GM19328 (cell line): Measurements from ENCODE around the gene ANKS1B.

Experiments used
- ATAC-seq: cut with Tn5 transposase; IDR thresholded peaks from one replicate; pipeline ENCODE4 v1.9.1; 2021; ENCODE audit warnings: mild to moderate bottlenecking, moderate library complexity; ENCODE audit not compliant: unreplicated experiment

The ANKS1B gene

DNA sequence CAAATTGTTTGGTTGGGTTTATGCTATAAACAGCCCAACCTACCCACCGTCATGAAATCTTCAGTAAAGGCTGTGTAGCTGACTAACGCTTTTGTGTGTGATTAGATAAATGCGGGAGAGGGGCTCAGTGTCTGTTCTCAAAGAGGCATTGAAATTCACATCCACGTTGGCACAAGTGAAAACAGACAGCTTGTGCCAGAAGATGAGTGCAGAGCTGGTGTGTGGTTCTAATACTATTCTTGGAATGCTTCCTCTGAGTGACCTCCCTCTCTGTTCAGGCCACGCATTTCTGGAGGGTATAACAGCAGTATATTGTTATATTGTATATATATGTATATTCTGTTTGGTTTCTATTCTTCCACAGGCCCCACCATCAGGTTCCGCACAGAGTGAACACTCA lies 1075.9 kb downstream of the ANKS1B start:
- no peak for ATAC-seq

DNA sequence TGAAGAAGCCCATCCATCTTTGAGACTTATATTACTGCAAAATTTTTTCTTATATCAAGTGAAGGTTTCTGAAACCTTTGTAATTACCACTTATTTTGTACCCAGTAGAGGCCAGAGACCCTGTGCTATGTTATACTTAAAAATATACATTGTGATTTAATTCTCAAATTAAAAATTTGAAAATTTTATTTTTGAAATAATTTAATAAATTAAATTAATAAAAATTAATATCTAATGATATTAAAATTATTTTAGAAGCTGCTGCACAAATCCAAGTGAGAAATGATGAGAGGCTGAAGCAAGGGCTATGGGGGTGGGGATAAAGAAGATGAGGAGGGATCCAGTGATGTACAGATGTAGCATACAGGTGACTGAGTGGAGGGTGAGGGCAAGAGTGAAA lies 1080.9 kb downstream of the ANKS1B start:
- ATAC-seq = no peak

DNA sequence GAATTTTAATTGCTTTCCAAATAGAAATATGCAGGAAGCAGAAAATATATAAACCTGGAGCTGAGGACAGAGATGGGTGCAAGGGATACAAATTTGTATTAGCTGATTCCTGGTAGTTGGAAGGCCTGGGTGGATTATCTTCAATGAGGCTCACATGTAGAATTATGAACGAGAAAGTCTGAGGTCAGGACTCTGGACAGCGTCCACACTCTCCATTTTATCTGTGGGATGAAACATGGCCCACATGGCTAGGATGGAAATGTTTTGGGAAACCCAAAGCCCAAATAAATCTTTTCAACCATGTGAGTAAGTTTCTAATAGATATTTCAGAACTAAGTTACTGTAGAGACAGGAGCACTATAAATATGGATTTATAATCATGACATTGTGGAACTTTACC lies 1083.5 kb downstream of the ANKS1B start:
- no peak for ATAC-seq

DNA sequence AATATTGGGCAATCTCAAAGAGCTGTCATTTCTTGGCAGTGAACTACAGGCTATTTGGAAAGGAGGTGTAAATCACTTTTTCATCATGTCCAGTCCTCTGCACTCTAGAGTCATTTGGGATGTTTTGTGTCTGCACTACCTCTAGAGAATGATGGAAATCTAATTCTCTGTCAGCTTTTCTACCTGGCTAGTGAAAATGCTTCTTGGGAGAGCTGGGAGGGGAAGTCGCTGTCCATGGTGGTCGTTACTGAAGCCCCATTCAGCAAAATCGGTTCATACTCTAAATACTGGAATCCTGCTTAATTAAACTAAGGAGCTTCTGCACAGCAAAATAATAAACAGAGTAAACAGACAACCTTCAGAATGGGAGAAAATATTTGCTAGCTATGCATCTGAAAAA lies 1087.8 kb downstream of the ANKS1B start:
- no peak for ATAC-seq

DNA sequence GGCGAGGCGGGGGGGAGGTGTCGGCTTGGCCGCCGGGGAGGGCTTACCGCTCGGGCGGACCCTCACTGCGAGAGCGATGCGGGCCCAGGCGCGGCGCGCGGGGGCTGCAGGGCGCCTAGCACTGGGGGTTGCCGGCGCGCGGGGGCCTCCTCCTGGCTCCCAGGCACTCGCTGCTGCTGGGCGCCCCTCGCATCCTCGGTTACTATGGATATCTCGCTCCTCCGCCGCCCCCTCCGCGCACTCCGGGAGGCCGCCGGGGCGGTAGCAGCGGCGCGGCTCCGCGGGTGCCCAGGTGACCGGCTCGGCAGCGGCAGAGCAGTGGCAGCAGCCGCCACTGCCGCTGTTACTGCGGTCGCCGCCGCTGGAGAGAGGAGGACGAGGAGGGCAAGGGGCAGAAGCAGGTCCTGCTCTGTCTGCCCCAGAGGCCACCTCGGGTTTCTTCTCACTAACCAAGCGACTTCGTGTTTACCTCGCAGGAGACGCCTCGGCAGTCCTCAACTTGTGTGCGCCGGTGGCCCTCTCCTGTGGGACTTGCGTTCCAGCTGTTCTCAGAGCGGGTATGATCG lies 1089.6 kb downstream of the ANKS1B start:
- no peak for ATAC-seq

DNA sequence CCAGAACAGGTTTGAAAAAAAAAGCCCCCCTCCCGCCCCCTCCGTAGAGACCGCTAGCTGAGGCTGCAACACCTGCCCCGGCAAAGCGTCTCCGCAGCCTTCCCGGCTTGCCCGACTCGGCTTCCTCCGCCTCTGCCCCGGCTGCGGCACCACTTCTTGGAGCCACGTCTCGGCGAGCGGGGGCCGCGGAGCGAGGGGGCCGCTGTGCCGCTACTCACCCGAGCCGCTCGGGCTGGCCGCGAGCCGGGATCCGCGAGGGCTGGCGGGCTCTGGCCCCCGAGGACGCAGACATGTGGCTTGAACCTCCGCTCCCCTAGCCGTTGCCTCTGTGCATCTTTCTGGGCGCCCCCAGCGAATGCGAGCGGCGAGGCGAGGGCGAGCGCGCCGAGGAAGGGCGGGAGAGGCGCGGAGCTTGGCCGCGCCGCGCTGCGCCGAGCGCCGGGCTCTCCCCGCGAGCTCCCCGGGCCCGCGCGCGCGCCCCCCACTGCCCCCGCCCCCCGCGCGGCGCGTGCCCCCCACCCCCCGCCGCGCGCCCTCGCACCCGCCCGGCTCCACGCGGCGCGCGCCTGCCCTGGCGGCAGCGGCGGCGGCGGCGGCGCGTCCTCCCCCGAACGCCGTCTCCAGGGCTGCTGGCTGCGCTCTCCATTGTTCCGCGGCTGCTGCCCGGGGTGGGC lies 1090.2 kb downstream of the ANKS1B start:
- ATAC-seq = no peak

DNA sequence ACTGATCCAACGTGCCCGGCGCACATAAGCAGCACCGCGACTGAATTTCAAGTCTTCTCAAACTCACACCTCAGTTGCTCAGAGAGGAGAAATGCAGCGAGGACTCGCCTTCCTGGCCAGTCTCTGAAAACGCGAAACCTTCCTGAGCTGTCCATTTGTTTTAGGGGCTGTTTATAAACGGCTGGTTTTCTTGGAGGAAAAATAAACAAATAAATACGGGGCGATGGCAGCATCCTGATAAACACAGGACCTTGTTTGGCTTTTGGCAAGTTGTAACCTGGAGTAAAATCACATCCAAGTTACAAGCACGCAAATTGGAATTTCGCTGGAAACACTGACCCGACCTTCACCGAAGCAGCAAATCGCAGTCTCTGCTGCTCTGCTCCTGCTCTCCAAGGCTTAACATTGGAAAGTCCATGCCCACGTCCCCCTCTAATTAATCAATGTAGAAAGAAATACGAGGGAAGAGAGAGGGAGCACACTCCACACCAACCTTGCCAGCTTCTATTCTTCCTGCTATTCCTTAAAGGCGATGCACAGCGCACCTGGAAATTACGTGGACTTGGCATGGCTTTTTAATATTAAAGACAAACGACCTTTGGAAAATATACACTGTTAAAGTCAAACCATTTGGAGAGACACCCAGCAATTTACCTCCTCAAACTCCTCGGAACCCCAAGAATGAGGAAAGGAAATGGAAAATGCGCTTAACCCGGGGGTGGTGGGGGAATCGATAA lies 1090.9 kb downstream of the ANKS1B start:
- no peak for ATAC-seq

DNA sequence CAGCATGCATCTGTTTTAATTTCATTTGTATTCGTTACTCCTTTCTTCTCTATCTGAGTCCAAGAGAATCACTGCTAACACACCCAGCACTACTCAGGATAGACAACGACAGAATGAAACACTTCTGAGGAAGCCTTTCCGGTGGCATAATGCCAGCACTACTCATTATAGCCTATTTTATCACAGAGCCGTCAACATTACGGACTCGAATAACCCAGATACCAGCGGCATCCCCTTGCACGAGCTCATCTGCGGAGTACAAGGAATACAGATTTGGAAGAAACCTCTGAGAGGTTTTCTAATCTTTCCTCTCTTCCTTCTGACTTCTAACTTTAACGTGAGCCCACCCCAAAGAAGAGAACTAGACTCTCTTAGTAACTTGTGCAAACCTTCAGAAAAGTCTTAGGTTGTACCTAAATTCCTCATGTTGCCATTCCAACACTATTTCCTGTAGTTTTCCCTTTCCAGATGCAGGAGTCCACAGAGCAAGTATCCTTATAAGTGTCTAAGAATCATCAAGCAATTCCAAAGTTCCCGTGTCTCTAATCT lies 1091.5 kb downstream of the ANKS1B start:
- no peak for ATAC-seq

DNA sequence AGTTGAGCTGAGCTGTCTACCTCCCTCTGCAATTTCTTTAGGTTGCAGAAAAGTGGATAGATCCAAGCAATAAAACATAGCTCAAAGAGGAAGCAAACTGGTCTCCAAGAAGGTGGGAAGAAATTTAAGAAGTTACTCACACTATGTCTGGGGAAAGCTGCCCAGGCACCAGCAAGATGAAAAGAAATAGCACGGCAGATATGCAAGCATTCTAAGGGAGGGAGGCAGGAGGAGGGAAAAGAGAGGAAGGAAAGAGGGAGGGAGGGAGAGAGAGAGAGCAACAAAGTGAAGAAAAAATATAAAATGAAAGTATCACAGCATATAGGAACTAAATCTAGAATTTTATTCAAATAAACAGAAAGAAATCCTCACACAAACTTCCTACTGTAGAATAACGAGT lies 1099.0 kb downstream of the ANKS1B start:
- ATAC-seq = no peak

DNA sequence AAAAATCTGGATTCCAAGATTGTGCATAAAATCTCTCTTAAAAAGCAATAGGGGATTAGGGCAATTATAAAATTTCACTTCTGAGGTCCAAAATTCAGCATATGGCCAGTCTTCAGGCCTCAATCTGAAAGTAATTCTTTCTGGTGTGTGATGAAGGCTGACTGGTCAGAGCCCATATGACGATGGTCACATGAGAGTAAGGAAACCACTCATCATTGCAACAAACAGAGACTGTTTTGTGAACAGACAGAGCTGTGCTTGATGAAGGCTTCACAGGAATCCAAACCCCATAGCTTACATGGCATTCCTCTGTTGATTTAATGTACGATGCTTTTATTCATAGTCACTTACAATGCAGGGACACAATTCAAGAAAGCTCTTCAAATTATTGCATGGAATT lies 1101.5 kb downstream of the ANKS1B start:
- no peak for ATAC-seq

DNA sequence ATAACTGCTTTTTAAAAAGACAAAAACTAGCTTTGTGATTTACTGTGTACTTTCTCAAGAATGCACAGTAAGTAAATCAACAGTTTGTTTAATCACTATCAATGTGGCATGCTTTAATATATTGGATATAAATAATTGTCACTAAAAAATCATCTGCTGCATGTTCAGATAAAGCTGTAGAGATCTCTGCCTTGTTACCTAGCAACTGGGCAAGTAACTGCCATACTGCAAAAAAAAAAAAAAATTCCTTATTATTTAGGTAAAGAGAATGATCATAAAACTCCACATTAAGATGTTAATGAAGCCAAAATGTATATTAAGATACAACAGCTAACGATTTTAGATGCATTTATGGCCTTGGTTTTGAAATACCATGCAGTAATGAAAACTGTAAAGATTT lies 1102.2 kb downstream of the ANKS1B start:
- ATAC-seq = no peak

DNA sequence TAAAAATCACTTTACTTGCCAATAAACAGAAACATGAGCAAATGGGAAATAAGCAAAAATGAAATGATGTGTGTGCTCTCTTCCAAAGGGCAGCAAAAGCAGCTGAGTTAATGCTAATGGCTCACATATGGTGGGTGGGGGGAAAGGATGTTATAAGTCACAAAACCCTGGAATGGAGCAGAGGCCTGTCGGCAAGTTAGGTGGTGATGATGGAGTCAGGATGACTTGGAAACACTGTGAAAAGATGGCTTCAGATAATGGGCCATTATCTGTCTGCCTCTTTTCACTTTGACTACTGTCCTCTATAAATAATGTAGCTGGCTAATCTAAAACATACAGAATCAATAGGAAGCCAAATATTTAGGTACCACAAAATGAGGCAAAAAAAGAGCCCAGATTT lies 1111.0 kb downstream of the ANKS1B start:
- no peak for ATAC-seq

DNA sequence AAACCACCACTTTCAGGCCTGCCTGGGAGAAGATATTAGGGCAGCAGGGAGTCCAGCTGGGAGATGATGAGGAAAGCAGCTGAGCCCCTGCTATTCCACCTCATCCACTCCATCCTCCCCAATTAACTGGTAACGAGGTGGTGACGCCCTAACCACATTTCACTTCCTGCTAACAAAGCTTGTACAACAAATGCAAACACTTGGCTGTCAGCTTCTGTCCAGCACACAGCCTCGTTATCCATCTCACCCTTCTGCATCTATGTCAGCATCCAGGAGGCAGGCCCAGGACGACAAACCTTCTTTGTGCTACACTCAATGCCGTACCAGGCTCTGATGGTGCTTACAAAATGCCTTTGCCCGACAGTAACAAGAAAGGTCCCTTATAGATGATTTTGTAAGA lies 1114.2 kb downstream of the ANKS1B start:
- no peak for ATAC-seq

DNA sequence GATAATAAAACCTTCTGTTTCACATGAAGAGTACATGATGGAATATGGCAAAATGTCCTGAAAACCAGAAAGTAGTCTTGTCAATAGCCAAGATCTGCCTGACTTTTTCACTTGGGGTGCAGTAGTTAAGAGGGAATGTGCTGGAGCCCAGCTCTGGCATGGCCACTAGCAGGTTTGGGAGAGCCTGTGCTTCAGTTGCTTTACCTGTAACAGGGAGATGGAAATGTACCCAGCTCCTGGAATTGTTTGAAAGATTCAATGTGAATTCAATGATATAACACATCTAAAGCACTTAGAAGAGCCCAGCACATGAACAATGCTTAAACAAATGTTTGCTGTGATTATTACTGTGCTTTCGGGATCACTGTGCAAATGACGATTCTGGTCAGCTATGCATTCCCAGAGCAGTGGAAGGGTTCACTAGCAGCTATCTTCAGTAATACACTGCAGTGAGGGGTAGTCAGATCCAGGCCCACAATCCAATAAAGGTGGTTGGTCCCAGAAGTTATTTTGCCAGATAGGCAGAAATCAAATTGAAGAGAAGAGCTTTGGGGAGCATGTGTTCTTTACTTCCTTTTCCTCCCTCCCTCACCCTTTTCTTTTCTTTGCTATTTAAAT lies 1114.7 kb downstream of the ANKS1B start:
- no peak for ATAC-seq

DNA sequence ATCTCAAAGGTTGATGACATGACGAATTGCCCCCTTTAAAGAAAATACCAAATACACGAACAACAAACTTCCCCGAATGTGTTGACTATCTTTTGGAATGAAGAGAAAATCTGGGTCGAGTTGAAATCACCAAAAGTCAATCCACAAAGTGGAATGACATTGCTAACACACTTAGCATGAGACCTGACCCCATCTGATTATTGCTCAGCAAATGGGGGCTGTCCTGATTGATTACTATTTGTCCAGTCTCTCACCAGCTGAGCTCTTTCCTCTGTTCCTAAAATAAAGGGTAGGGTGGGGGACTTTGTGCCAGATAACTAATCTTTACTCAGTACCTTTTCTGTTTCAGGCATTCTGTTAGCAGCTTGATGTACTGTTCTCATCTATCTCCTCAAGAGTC lies 1116.2 kb downstream of the ANKS1B start:
- no peak for ATAC-seq

DNA sequence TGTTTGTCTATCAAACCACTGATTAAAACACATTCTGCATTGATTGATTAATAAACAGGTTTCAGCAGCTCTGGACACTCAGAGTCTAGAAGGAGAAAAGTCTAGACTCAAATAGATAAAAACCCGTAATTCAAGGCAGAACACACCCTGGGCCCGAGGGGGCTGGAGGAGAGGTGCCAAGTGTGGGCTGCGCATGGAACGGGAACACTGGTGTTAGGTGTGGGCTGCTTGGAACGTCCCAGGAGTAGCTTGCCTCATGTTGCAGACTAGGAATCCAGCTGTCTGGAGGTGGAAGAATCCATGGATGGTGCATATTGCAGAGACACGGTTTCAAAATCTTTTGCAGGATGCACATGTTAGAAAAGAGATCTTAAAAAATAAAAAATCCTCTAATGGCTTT lies 1116.7 kb downstream of the ANKS1B start:
- no peak for ATAC-seq

DNA sequence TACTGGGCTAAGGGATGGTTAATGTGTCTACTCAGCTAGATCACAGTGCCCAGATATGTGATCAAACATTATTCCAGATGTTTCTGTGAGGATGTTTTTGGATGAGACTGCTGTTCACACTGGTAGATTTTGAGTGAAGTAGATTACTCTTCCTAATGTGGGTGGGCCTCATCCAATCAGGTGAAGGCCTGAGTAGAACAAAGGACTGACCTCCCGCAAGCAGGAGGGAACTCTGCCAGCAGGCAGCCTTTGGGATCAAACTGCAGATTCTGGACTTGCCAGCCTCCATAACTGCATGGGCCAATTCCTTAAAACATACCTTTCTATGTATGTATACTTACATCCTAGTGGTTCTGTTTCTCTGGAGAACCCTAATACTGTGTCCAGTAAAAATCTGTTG lies 1120.4 kb downstream of the ANKS1B start:
- no peak for ATAC-seq

DNA sequence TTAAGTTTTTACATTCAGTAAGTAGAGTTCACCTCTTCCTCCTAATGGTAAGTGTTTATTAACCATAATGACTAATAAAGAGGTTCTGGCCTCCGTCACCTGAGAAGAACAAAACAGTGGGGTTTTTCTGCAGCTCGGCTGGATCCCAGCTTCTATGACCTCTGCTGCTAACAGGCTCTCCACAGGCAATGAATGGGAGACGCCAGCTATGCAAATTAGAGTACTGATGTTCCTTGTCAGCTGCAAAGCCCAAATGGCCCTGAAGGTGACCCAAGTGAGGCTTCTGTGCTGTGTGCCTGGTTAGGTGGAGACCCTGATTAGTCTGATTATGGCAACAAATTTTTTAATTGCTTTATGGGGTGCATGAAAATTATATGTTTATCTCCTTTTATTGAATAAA lies 1121.6 kb downstream of the ANKS1B start:
- no peak for ATAC-seq

DNA sequence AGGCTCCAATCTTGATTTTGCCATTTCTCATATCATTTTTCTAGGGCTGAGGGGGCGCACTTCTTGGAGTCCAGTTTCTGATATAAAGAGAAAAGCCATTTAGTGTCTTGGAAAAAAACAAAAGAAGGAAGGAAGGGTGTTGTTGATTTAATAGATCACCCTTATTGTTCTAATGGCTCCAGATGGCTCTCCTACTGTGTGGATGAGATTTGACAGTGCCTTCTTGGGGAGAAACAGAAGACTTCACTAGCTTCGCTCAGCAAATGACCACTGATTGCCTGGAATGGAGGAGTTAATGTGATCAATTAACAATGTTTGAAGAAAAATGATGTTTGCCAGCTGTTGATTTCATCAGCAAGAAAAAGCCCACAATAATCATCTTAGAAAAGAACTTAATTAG lies 1123.5 kb downstream of the ANKS1B start:
- ATAC-seq = no peak

DNA sequence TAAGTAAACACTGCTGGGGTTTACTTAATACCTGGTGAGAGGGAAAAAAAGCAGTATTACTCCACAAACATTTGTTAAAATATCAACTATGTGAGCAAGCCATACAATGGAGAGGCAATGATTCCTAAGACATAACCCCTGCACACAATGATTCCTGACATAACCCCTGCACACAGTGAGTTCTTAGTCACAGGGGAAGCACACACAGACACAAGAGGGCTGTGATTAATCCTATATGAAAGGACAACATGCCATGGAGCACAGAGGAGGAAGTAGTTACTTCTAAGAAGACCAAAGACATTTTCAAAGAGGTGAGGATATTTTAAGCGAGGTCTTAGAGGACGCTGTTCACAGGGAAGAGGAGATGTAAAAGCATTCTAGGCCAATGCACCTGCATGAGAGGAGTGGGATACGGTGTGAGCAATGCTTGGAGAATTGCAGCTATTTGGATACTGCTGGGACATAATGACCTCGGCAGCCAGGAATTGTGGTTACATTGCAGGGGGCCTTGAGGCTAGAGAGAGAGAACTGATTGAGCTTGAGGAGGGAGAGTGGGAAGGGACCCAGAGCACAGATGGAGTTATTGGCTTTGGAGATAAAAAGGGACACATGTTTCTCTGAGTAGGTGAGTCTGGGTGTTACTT lies 1127.7 kb downstream of the ANKS1B start:
- no peak for ATAC-seq

DNA sequence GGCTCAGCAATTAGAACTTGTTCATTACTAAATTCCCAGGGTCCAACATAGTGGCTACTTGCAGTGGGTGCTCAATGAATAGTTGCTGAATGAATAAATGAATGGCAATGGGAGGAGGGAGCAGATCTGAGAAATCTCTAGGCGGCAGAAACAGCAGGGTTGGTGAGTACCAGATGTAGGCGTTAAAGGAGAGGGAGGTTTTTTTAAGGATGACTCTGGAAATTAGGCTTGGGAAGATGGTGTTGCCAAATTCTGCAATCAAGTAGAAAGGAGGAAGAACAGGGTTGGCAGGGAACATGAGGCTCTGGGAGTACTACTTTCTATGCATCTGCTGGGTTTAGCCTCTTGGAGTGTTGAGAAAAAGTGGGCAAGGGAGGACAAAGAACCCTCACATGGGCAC lies 1132.6 kb downstream of the ANKS1B start:
- ATAC-seq = no peak
